IPS DF 6.9 (cell line): ENCODE data around the gene IQGAP2.

Source experiments
- DNase-seq: peaks from one replicate; pipeline ENCODE4 v3.0.0-alpha.2; 2013; ENCODE audit warnings: low read depth, low spot score
- H3K27ac ChIP-seq: one replicate; pipeline ENCODE4 v1.5.1; 2013; ENCODE audit warnings: low read length, control low read depth
- H3K27me3 ChIP-seq: 2 replicates; pipeline ENCODE4 v1.6.1; 2013; ENCODE audit warnings: mild to moderate bottlenecking, low read length; ENCODE audit not compliant: control insufficient read depth, insufficient read depth
- H3K36me3 ChIP-seq: 2 replicates; pipeline ENCODE4 v1.6.1; 2013; ENCODE audit warnings: low read length; ENCODE audit not compliant: control insufficient read depth, insufficient read depth
- H3K4me1 ChIP-seq: 2 replicates; pipeline ENCODE4 v1.6.1; 2013; ENCODE audit warnings: low read length; ENCODE audit not compliant: control insufficient read depth, insufficient read depth
- H3K4me3 ChIP-seq: 2 replicates; pipeline ENCODE4 v1.5.1; 2013; ENCODE audit warnings: mild to moderate bottlenecking, low read length
- H3K9me3 ChIP-seq: 2 replicates; pipeline ENCODE4 v1.6.1; 2013; ENCODE audit warnings: low read length, inconsistent platforms; ENCODE audit not compliant: control insufficient read depth, insufficient read depth
- WGBS: extraction: QIAGEN DNeasy Blood & Tissue Kit; methylation state at CpG from one replicate; pipeline ENCODE4 v1.1.7; 2013; ENCODE audit warnings: mixed read lengths, missing lambda C conversion rate; ENCODE audit not compliant: insufficient read length, insufficient coverage; 5-methylcytosine and 5-hydroxymethylcytosine counted together

The IQGAP2 gene

GRCh38 chr5:76488969-76489368 is 85.9 kb downstream of the IQGAP2 start:
- H3K27ac ChIP-seq = no peak overlapping the region
- no peaks in the 10 kb centered on the region for H3K9me3 ChIP-seq
- H3K27me3 ChIP-seq = no peaks in the 10 kb centered on the region
- WGBS = no CpG with 5 or more reads among the region's 6 CpGs
- DNase-seq = no peak
- H3K4me3 ChIP-seq = no peak overlapping the region
- peaks cover 12% of the 10 kb centered on the region for H3K4me1 ChIP-seq
- H3K36me3 ChIP-seq = no peaks in the 10 kb centered on the region

GRCh38 chr5:76489877-76490688 is 87.0 kb downstream of the IQGAP2 start:
- DNase-seq = no peak
- Histone ChIP-seq H3K36me3 (no peaks in the 10 kb centered on the region), H3K27ac (peak overlapping the region; percentile 99), H3K9me3 (no peaks in the 10 kb centered on the region), H3K4me3 (no peak overlapping the region), H3K27me3 (no peaks in the 10 kb centered on the region), H3K4me1 (peaks cover 12% of the 10 kb centered on the region)
- WGBS = no CpG with 5 or more reads among the region's 7 CpGs

GRCh38 chr5:76490960-76491359 is 87.9 kb downstream of the IQGAP2 start:
- DNase-seq = no peak
- Histone ChIP-seq H3K27me3 (no peaks in the 10 kb centered on the region), H3K9me3 (no peaks in the 10 kb centered on the region), H3K4me1 (peaks cover 13% of the 10 kb centered on the region), H3K4me3 (no peak overlapping the region), H3K36me3 (no peaks in the 10 kb centered on the region), H3K27ac (no peak overlapping the region)

GRCh38 chr5:76492819-76493189 is 89.7 kb downstream of the IQGAP2 start:
- H3K27ac ChIP-seq = no peak overlapping the region
- no peak for DNase-seq
- H3K27me3 ChIP-seq = no peaks in the 10 kb centered on the region
- peaks cover 12% of the 10 kb centered on the region for H3K4me1 ChIP-seq
- H3K9me3 ChIP-seq = no peaks in the 10 kb centered on the region
- no peak overlapping the region for H3K4me3 ChIP-seq
- WGBS = no CpG with 5 or more reads among the region's 6 CpGs
- no peaks in the 10 kb centered on the region for H3K36me3 ChIP-seq

GRCh38 chr5:76493190-76493837 is 90.2 kb downstream of the IQGAP2 start:
- WGBS = no CpG with 5 or more reads among the region's 8 CpGs
- no peak for DNase-seq
- Histone ChIP-seq H3K36me3 (no peaks in the 10 kb centered on the region), H3K4me3 (no peak overlapping the region), H3K9me3 (no peaks in the 10 kb centered on the region), H3K27ac (no peak overlapping the region), H3K27me3 (no peaks in the 10 kb centered on the region), H3K4me1 (peaks cover 13% of the 10 kb centered on the region)

GRCh38 chr5:76494201-76494600 is 91.1 kb downstream of the IQGAP2 start:
- no peak for DNase-seq
- no peak overlapping the region for H3K4me3 ChIP-seq
- H3K27ac ChIP-seq = no peak overlapping the region
- H3K9me3 ChIP-seq = no peaks in the 10 kb centered on the region
- WGBS = no CpG with 5 or more reads among the region's 4 CpGs
- H3K36me3 ChIP-seq = no peaks in the 10 kb centered on the region
- H3K4me1 ChIP-seq = peaks cover 13% of the 10 kb centered on the region
- H3K27me3 ChIP-seq = no peaks in the 10 kb centered on the region

- Histone ChIP-seq H3K9me3 (no peaks in the 10 kb centered on the region), H3K36me3 (no peaks in the 10 kb centered on the region), H3K4me3 (no peak overlapping the region), H3K4me1 (peaks cover 14% of the 10 kb centered on the region), H3K27ac (no peak overlapping the region), H3K27me3 (no peaks in the 10 kb centered on the region)
- no peak for DNase-seq
- no CpG with 5 or more reads among the region's 4 CpGs for WGBS
These were observed 92.8 kb downstream of the IQGAP2 start for GRCh38 chr5:76495870-76496269.

- no peak overlapping the region for H3K27ac ChIP-seq
- H3K4me1 ChIP-seq = peaks cover 13% of the 10 kb centered on the region
- H3K27me3 ChIP-seq = no peaks in the 10 kb centered on the region
- WGBS = no CpG with 5 or more reads among the region's 4 CpGs
- H3K36me3 ChIP-seq = no peaks in the 10 kb centered on the region
- H3K9me3 ChIP-seq = no peaks in the 10 kb centered on the region
- no peak for DNase-seq
- H3K4me3 ChIP-seq = no peak overlapping the region
These were observed 94.0 kb downstream of the IQGAP2 start for GRCh38 chr5:76497065-76497460.

GRCh38 chr5:76497986-76498717 is 95.1 kb downstream of the IQGAP2 start:
- H3K27me3 ChIP-seq = no peaks in the 10 kb centered on the region
- no peak for DNase-seq
- H3K4me3 ChIP-seq = no peak overlapping the region
- peaks cover 11% of the 10 kb centered on the region; the same call in 1 of the 2 replicates for H3K4me1 ChIP-seq
- WGBS = no CpG with 5 or more reads among the region's 4 CpGs
- no peaks in the 10 kb centered on the region for H3K36me3 ChIP-seq
- H3K9me3 ChIP-seq = no peaks in the 10 kb centered on the region
- no peak overlapping the region for H3K27ac ChIP-seq

- Histone ChIP-seq H3K36me3 (no peaks in the 10 kb centered on the region), H3K9me3 (no peaks in the 10 kb centered on the region), H3K27me3 (no peaks in the 10 kb centered on the region), H3K27ac (peak overlapping the region; percentile 48), H3K4me3 (no peak overlapping the region), H3K4me1 (peaks cover 11% of the 10 kb centered on the region; the same call in 1 of the 2 replicates)
- DNase-seq = no peak
- no CpG with 5 or more reads among the region's 2 CpGs for WGBS
These were observed 96.5 kb downstream of the IQGAP2 start for GRCh38 chr5:76499507-76500161.
